HG03342 (cell line): ENCODE measurements around the gene RNU1-4.
"Not testable (repeated sequence)": the region's sequence is repeated elsewhere in the genome, so short reads cannot be mapped to it uniquely, and the experiment has no call there.

Experiments
- ATAC-seq: cut with Tn5 transposase; IDR thresholded peaks from one replicate; pipeline ENCODE4 v1.9.1; 2021; ENCODE audit warnings: mild to moderate bottlenecking, moderate library complexity; ENCODE audit not compliant: unreplicated experiment

The RNU1-4 gene

DNA sequence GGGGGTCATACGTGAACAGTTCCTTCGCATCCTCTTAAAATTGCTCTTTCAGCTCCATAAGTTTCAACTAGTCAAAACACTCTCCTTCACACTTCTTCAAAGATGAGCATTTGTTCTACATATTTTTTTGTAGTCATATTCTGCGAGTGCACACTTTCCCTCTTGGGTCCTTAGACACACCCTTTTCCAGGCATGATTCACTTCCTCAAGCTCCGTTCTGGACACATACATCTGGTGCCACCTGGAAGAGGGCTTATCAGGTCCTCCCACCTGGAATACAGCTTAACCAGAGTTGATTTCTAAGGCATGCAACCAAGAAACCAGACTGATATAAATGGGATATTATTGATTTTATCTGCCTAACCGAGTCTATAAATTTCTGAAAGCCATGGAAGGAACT, 47.4 kb downstream of the RNU1-4 start:
- not testable (repeated sequence) for ATAC-seq
